ENCODE measurements around the gene FAAP100. TPM values are rescaled to one million over a fixed set of nuclear protein-coding genes. Genes with fewer than 3 reads are reported as not detected.
A peak's percentile ranks its signal among the peaks of the same experiment; 100 is the strongest.

FAAP100 gene
- total and polyA plus RNA-seq, 2 experiments from 2014 or later = 25.2 to 44.9 TPM

GRCh38 chr17:81522491-81523401 is 29.4 kb downstream of the FAAP100 start:
- H3K27me3 ChIP-seq (replicated peaks; ENCODE audit: insufficient read depth) = no peaks in the 10 kb centered on the region
- no peak overlapping the region for H3K27ac ChIP-seq
- peaks cover 6% of the 10 kb centered on the region for H3K79me2 ChIP-seq (ENCODE audit: insufficient read depth)
- DNase-seq = peak; percentile 63
- 57 to 69% methylated on average over 22 to 26 of the region's 26 CpGs for WGBS, 2 experiments (ENCODE audit: low coverage in 1 of 2, low lambda C conversion rate in 2 of 2, missing lambda C conversion rate in 2 of 2)
- peaks cover 22% of the 10 kb centered on the region for H3K4me1 ChIP-seq (ENCODE audit: insufficient read depth)
- in situ Hi-C loops (cut with MboI) = no loop called here
- H3K9me3 ChIP-seq (ENCODE audit: low read depth) = no peaks in the 10 kb centered on the region
- peaks cover 11% of the 10 kb centered on the region; the same call in 1 of the 2 replicates for H3F3A ChIP-seq (ENCODE audit: insufficient read depth)
- H3K9me2 ChIP-seq (ENCODE audit: insufficient read depth) = no peaks in the 10 kb centered on the region
- no peaks in the 10 kb centered on the region for H4K20me1 ChIP-seq (ENCODE audit: insufficient read depth)
- no peak overlapping the region for H3K4me3 ChIP-seq
- no peak for TF ChIP-seq EZH2 (IDR thresholded peaks at IDR 0.05; ENCODE audit: insufficient read depth, poor library complexity, severe bottlenecking)
- TF ChIP-seq EZH2phosphoT487 (IDR thresholded peaks at IDR 0.05; ENCODE audit: insufficient read depth, low read depth) = no peak
- no peak overlapping the region for H3K4me2 ChIP-seq (ENCODE audit: unreplicated experiment)
- no peak overlapping the region for H3K9ac ChIP-seq
- no peak overlapping the region for H2AFZ ChIP-seq
- H3K36me3 ChIP-seq (ENCODE audit: low read depth) = no peaks in the 10 kb centered on the region

GRCh38 chr17:81520021-81520901 is 31.9 kb downstream of the FAAP100 start:
- Histone ChIP-seq H3F3A (ENCODE audit: insufficient read depth) (peaks cover 25% of the 10 kb centered on the region), H2AFZ (no peak overlapping the region), H3K4me2 (ENCODE audit: unreplicated experiment) (no peak overlapping the region), H3K27ac (no peak overlapping the region), H3K9ac (no peak overlapping the region), H3K36me3 (ENCODE audit: low read depth) (no peaks in the 10 kb centered on the region), H3K4me1 (ENCODE audit: insufficient read depth) (peaks cover 34% of the 10 kb centered on the region), H3K27me3 (replicated peaks; ENCODE audit: insufficient read depth) (no peaks in the 10 kb centered on the region), H3K9me3 (ENCODE audit: low read depth) (no peaks in the 10 kb centered on the region), H3K79me2 (ENCODE audit: insufficient read depth) (peaks cover 31% of the 10 kb centered on the region), H3K4me3 (no peak overlapping the region), H3K9me2 (ENCODE audit: insufficient read depth) (no peaks in the 10 kb centered on the region), H4K20me1 (ENCODE audit: insufficient read depth) (no peaks in the 10 kb centered on the region)
- TF ChIP-seq EZH2phosphoT487 (IDR thresholded peaks at IDR 0.05; ENCODE audit: insufficient read depth, low read depth) (no peak), EZH2 (IDR thresholded peaks at IDR 0.05; ENCODE audit: insufficient read depth, poor library complexity, severe bottlenecking) (no peak)
- in situ Hi-C loops (cut with MboI) = no loop called here
- DNase-seq = no peak
- WGBS, 2 experiments (ENCODE audit: low coverage in 1 of 2, low lambda C conversion rate in 2 of 2, missing lambda C conversion rate in 2 of 2) = 86 to 90% methylated on average over 14 of the region's 14 CpGs

GRCh38 chr17:81519284-81520020 is 32.7 kb downstream of the FAAP100 start:
- Histone ChIP-seq H3K9me2 (ENCODE audit: insufficient read depth) (no peaks in the 10 kb centered on the region), H3K36me3 (ENCODE audit: low read depth) (no peaks in the 10 kb centered on the region), H4K20me1 (ENCODE audit: insufficient read depth) (no peaks in the 10 kb centered on the region), H3K9ac (peak overlapping the region; percentile 53), H3K27ac (no peak overlapping the region), H3K4me1 (ENCODE audit: insufficient read depth) (peaks cover 34% of the 10 kb centered on the region), H2AFZ (no peak overlapping the region), H3K4me3 (peak overlapping the region; percentile 87), H3F3A (ENCODE audit: insufficient read depth) (peaks cover 27% of the 10 kb centered on the region), H3K79me2 (ENCODE audit: insufficient read depth) (peaks cover 34% of the 10 kb centered on the region), H3K27me3 (replicated peaks; ENCODE audit: insufficient read depth) (no peaks in the 10 kb centered on the region), H3K9me3 (ENCODE audit: low read depth) (no peaks in the 10 kb centered on the region), H3K4me2 (ENCODE audit: unreplicated experiment) (peak overlapping the region; percentile 91)
- TF ChIP-seq EZH2 (IDR thresholded peaks at IDR 0.05; ENCODE audit: insufficient read depth, poor library complexity, severe bottlenecking) = no peak
- TF ChIP-seq EZH2phosphoT487 (IDR thresholded peaks at IDR 0.05; ENCODE audit: insufficient read depth, low read depth) = no peak
- 12 to 21% methylated on average over 39 to 55 of the region's 61 CpGs for WGBS, 2 experiments (ENCODE audit: low coverage in 1 of 2, low lambda C conversion rate in 2 of 2, missing lambda C conversion rate in 2 of 2)
- peak; percentile 59 for DNase-seq
- in situ Hi-C loops (cut with MboI) = no loop called here

Measured in GM23248 (cell line).